ENCODE data around the gene ZCCHC14. TPM values are rescaled to one million over a fixed set of nuclear protein-coding genes. Genes with fewer than 3 reads are reported as not detected.

ZCCHC14 gene
- total and polyA plus RNA-seq, 10 of the 15 experiments (the other 5 are each of a cell fraction or from before 2014, with no cell fraction given) = 0.02 to 0.26 (median 0.05) TPM; not detected in 3

DNA sequence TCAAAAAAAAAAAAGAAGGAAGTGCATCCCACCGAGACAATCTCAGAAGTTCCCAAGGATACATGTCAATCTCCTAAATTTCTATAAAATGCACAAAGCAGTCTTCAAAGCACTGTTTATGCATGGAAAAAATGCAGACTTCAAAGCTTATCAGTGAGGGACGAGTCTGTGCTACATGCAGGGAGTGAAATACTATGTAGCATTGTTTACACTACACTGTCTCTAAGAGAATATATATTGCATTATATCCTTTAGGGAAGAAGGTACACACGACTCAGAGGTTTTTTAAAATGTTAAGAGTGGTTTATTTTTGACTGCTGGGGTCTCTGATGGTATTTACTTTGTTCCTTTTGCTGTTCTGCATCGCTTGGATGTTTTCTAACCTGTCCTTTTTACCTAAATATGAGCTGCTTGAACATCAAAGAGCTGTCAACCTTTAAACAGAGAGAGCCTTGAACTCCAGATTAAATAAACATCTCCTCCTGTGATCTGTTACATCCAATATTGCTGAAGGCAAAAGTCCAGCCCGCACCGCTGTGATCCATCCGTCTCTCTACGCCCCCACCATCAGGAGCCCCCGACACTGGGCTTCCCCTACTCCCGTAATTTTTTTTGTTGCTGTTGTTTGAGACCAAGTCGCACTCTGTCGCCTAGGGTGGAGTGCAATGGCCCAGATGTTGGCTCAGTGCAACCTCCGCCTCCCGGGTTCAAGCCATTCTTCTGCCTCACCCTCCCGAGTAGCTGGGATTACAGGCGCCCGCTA, 110.6 kb downstream of the ZCCHC14 start (continued):
- TF ChIP-seq, protein P1, sequence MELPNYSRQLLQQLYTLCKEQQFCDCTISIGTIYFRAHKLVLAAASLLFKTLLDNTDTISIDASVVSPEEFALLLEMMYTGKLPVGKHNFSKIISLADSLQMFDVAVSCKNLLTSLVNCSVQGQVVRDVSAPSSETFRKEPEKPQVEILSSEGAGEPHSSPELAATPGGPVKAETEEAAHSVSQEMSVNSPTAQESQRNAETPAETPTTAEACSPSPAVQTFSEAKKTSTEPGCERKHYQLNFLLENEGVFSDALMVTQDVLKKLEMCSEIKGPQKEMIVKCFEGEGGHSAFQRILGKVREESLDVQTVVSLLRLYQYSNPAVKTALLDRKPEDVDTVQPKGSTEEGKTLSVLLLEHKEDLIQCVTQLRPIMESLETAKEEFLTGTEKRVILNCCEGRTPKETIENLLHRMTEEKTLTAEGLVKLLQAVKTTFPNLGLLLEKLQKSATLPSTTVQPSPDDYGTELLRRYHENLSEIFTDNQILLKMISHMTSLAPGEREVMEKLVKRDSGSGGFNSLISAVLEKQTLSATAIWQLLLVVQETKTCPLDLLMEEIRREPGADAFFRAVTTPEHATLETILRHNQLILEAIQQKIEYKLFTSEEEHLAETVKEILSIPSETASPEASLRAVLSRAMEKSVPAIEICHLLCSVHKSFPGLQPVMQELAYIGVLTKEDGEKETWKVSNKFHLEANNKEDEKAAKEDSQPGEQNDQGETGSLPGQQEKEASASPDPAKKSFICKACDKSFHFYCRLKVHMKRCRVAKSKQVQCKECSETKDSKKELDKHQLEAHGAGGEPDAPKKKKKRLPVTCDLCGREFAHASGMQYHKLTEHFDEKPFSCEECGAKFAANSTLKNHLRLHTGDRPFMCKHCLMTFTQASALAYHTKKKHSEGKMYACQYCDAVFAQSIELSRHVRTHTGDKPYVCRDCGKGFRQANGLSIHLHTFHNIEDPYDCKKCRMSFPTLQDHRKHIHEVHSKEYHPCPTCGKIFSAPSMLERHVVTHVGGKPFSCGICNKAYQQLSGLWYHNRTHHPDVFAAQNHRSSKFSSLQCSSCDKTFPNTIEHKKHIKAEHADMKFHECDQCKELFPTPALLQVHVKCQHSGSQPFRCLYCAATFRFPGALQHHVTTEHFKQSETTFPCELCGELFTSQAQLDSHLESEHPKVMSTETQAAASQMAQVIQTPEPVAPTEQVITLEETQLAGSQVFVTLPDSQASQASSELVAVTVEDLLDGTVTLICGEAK (IDR thresholded peaks at IDR 0.05; ENCODE audit: borderline replicate concordance) = no peak
- TF ChIP-seq, protein P2, sequence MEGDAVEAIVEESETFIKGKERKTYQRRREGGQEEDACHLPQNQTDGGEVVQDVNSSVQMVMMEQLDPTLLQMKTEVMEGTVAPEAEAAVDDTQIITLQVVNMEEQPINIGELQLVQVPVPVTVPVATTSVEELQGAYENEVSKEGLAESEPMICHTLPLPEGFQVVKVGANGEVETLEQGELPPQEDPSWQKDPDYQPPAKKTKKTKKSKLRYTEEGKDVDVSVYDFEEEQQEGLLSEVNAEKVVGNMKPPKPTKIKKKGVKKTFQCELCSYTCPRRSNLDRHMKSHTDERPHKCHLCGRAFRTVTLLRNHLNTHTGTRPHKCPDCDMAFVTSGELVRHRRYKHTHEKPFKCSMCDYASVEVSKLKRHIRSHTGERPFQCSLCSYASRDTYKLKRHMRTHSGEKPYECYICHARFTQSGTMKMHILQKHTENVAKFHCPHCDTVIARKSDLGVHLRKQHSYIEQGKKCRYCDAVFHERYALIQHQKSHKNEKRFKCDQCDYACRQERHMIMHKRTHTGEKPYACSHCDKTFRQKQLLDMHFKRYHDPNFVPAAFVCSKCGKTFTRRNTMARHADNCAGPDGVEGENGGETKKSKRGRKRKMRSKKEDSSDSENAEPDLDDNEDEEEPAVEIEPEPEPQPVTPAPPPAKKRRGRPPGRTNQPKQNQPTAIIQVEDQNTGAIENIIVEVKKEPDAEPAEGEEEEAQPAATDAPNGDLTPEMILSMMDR (IDR thresholded peaks at IDR 0.05 in 2 of 3, conservative IDR thresholded peaks at IDR 0.05 in 1 of 3; ENCODE audit: control insufficient read depth in 2 of 3, extremely low read depth in 1 of 3, insufficient read depth in 1 of 3, low read depth in 3 of 3, low read length in 3 of 3) = no peak
- TF ChIP-seq, protein P3, sequence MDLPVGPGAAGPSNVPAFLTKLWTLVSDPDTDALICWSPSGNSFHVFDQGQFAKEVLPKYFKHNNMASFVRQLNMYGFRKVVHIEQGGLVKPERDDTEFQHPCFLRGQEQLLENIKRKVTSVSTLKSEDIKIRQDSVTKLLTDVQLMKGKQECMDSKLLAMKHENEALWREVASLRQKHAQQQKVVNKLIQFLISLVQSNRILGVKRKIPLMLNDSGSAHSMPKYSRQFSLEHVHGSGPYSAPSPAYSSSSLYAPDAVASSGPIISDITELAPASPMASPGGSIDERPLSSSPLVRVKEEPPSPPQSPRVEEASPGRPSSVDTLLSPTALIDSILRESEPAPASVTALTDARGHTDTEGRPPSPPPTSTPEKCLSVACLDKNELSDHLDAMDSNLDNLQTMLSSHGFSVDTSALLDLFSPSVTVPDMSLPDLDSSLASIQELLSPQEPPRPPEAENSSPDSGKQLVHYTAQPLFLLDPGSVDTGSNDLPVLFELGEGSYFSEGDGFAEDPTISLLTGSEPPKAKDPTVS (IDR thresholded peaks at IDR 0.05; ENCODE audit: low read depth, low read length) = no peak
- TF ChIP-seq, protein P4, sequence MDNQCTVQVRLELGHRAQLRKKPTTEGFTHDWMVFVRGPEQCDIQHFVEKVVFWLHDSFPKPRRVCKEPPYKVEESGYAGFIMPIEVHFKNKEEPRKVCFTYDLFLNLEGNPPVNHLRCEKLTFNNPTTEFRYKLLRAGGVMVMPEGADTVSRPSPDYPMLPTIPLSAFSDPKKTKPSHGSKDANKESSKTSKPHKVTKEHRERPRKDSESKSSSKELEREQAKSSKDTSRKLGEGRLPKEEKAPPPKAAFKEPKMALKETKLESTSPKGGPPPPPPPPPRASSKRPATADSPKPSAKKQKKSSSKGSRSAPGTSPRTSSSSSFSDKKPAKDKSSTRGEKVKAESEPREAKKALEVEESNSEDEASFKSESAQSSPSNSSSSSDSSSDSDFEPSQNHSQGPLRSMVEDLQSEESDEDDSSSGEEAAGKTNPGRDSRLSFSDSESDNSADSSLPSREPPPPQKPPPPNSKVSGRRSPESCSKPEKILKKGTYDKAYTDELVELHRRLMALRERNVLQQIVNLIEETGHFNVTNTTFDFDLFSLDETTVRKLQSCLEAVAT (IDR thresholded peaks at IDR 0.05) = 0 out of 2 replicates have a peak, but pooled peaks have one; percentile 25
- TF ChIP-seq, protein P5, sequence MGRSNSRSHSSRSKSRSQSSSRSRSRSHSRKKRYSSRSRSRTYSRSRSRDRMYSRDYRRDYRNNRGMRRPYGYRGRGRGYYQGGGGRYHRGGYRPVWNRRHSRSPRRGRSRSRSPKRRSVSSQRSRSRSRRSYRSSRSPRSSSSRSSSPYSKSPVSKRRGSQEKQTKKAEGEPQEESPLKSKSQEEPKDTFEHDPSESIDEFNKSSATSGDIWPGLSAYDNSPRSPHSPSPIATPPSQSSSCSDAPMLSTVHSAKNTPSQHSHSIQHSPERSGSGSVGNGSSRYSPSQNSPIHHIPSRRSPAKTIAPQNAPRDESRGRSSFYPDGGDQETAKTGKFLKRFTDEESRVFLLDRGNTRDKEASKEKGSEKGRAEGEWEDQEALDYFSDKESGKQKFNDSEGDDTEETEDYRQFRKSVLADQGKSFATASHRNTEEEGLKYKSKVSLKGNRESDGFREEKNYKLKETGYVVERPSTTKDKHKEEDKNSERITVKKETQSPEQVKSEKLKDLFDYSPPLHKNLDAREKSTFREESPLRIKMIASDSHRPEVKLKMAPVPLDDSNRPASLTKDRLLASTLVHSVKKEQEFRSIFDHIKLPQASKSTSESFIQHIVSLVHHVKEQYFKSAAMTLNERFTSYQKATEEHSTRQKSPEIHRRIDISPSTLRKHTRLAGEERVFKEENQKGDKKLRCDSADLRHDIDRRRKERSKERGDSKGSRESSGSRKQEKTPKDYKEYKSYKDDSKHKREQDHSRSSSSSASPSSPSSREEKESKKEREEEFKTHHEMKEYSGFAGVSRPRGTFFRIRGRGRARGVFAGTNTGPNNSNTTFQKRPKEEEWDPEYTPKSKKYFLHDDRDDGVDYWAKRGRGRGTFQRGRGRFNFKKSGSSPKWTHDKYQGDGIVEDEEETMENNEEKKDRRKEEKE (IDR thresholded peaks at IDR 0.05) = no peak
- TF ChIP-seq NBN (IDR thresholded peaks at IDR 0.05) (peak; percentile 63), ZBED1 (IDR thresholded peaks at IDR 0.05; ENCODE audit: borderline replicate concordance) (no peak)
- TF ChIP-seq, protein P6, sequence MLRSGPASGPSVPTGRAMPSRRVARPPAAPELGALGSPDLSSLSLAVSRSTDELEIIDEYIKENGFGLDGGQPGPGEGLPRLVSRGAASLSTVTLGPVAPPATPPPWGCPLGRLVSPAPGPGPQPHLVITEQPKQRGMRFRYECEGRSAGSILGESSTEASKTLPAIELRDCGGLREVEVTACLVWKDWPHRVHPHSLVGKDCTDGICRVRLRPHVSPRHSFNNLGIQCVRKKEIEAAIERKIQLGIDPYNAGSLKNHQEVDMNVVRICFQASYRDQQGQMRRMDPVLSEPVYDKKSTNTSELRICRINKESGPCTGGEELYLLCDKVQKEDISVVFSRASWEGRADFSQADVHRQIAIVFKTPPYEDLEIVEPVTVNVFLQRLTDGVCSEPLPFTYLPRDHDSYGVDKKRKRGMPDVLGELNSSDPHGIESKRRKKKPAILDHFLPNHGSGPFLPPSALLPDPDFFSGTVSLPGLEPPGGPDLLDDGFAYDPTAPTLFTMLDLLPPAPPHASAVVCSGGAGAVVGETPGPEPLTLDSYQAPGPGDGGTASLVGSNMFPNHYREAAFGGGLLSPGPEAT (IDR thresholded peaks at IDR 0.05; ENCODE audit: low read depth) = no peak
- TF ChIP-seq, protein P7, sequence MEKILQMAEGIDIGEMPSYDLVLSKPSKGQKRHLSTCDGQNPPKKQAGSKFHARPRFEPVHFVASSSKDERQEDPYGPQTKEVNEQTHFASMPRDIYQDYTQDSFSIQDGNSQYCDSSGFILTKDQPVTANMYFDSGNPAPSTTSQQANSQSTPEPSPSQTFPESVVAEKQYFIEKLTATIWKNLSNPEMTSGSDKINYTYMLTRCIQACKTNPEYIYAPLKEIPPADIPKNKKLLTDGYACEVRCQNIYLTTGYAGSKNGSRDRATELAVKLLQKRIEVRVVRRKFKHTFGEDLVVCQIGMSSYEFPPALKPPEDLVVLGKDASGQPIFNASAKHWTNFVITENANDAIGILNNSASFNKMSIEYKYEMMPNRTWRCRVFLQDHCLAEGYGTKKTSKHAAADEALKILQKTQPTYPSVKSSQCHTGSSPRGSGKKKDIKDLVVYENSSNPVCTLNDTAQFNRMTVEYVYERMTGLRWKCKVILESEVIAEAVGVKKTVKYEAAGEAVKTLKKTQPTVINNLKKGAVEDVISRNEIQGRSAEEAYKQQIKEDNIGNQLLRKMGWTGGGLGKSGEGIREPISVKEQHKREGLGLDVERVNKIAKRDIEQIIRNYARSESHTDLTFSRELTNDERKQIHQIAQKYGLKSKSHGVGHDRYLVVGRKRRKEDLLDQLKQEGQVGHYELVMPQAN (conservative IDR thresholded peaks at IDR 0.05) = no peak
